H1 (cell line): ENCODE data around the gene CCP110.

ENCODE experiments used
- KDM1A ChIP-seq: fragments of 200-600, 300-600 bp; sonication (generic); IDR thresholded peaks from 2 replicates; pipeline ENCODE4 v1.7.1; 2016; ENCODE audit warnings: mild to moderate bottlenecking, low read length, borderline replicate concordance
- POLR2A ChIP-seq, 2 experiments: IDR thresholded peaks; 1 replicate in 1 of 2; 2 replicates in 1 of 2; pipeline ENCODE4 v1.6.1; 2011; ENCODE audit warnings: low read depth in 2 of 2, low read length in 2 of 2, mild to moderate bottlenecking in 2 of 2; ENCODE audit errors: control extremely low read depth in 1 of 2
- TBP ChIP-seq: IDR thresholded peaks from 2 replicates; pipeline ENCODE4 v1.6.1; 2011; ENCODE audit warnings: low read depth, low read length, improper control_type of control experiment

DNA sequence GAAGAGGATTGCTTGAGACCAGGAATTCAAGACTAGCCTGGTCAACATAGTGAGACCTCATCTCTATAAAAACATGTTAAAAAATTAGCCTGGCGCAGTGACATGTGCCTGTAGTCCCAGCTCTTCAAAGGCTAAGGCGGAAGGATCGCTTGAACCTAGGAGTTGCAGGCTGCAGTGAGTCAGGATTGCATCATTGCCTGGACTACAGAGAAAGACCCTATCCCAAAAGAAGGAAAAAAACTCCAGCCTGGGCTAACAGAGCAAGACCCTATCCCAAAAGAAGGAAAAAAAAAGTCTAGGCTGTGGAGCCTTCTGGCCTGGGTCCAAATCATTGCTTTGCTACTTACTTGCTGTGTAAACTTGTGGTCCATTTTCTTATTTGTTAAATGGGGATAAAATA is 4.9 kb downstream of the CCP110 start:
- TF ChIP-seq TBP (no peak), POLR2A (IDR thresholded peaks at IDR 0.05; ENCODE audit: control extremely low read depth in 1 of 2, low read depth in 2 of 2, low read length in 2 of 2) (no peak), KDM1A (no peak)
